ENCODE data around the gene CASZ1. TPM values are rescaled to one million over a fixed set of nuclear protein-coding genes. Genes with fewer than 3 reads are reported as not detected.

Gene CASZ1
- polyA plus RNA-seq, 1 donor = 16.2 TPM

GRCh38 chr1:10622910-10623685 is 173.3 kb downstream of the CASZ1 start:
- Histone ChIP-seq H3K27me3 (ENCODE audit: control insufficient read depth, insufficient read depth, low read length) (no peaks in the 10 kb centered on the region), H3K4me3 (ENCODE audit: low read length) (no peak overlapping the region), H3K9me3 (ENCODE audit: control insufficient read depth, low read depth, low read length) (no peaks in the 10 kb centered on the region), H3K36me3 (ENCODE audit: control insufficient read depth, insufficient read depth, low read length) (peaks cover 58% of the 10 kb centered on the region), H3K4me1 (ENCODE audit: control insufficient read depth, insufficient read depth, low read length) (no peaks in the 10 kb centered on the region), H3K27ac (ENCODE audit: low read length) (no peak overlapping the region)
- WGBS (ENCODE audit: insufficient coverage, low lambda C conversion rate) = 100% methylated on average over 6 of the region's 24 CpGs
- DNase-seq = no peak

DNA sequence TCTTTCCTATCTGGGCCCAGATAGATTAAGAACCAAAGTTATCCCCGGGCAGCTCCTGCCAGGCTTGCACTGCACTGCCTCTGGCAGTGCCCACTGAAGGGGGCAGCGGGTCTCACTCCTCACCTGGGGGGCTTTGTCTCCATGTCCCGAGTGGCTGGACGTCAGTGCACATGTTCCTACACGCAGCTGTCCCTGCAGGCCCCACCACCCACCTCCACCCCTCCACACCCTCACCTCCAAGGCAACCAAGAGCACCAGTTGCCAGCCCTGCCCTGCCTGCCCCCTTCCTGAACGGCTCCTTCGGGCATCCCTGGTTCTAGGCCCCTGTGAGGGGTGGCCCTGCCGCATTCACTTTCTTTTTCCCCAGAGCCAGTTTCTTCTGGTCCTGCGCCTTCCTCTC is 174.5 kb downstream of the CASZ1 start:
- WGBS (ENCODE audit: insufficient coverage, low lambda C conversion rate) = no CpG with 5 or more reads among the region's 9 CpGs
- H3K36me3 ChIP-seq (ENCODE audit: control insufficient read depth, insufficient read depth, low read length) = peaks cover 53% of the 10 kb centered on the region

DNA sequence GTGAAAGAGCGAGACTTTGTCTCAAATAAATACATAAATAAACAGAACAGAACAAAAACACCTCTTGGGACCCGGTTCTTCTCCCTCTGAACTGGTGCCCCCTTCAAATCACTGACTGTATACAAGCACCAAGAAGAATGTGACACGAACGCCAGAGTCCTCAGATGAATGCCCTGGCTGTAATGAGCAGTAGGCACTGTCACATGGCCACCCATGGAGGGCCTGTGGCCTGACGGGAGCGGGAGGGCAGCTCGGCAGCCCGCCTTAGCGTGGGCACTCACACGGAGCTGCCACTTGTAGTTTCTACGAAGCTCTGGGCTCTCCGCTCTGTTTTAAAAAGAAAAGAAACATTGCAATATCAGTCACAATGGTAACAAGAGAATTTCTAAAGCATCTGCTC is 175.7 kb downstream of the CASZ1 start:
- H3K27me3 ChIP-seq (ENCODE audit: control insufficient read depth, insufficient read depth, low read length) = no peaks in the 10 kb centered on the region
- no peaks in the 10 kb centered on the region for H3K9me3 ChIP-seq (ENCODE audit: control insufficient read depth, low read depth, low read length)
- H3K27ac ChIP-seq (ENCODE audit: low read length) = no peak overlapping the region
- no CpG with 5 or more reads among the region's 12 CpGs for WGBS (ENCODE audit: insufficient coverage, low lambda C conversion rate)
- peaks cover 47% of the 10 kb centered on the region for H3K36me3 ChIP-seq (ENCODE audit: control insufficient read depth, insufficient read depth, low read length)
- H3K4me3 ChIP-seq (ENCODE audit: low read length) = no peak overlapping the region
- no peaks in the 10 kb centered on the region for H3K4me1 ChIP-seq (ENCODE audit: control insufficient read depth, insufficient read depth, low read length)
- no peak for DNase-seq

More for the DNA sequence above, 174.5 kb downstream of the CASZ1 start:
- H3K27me3 ChIP-seq (ENCODE audit: control insufficient read depth, insufficient read depth, low read length) = no peaks in the 10 kb centered on the region
- no peak overlapping the region for H3K27ac ChIP-seq (ENCODE audit: low read length)
- no peaks in the 10 kb centered on the region for H3K4me1 ChIP-seq (ENCODE audit: control insufficient read depth, insufficient read depth, low read length)
- DNase-seq = no peak
- H3K9me3 ChIP-seq (ENCODE audit: control insufficient read depth, low read depth, low read length) = no peaks in the 10 kb centered on the region
- no peak overlapping the region for H3K4me3 ChIP-seq (ENCODE audit: low read length)

- Histone ChIP-seq H3K36me3 (ENCODE audit: control insufficient read depth, insufficient read depth, low read length) (peaks cover 27% of the 10 kb centered on the region), H3K9me3 (ENCODE audit: control insufficient read depth, low read depth, low read length) (no peaks in the 10 kb centered on the region), H3K27me3 (ENCODE audit: control insufficient read depth, insufficient read depth, low read length) (no peaks in the 10 kb centered on the region), H3K27ac (ENCODE audit: low read length) (no peak overlapping the region), H3K4me1 (ENCODE audit: control insufficient read depth, insufficient read depth, low read length) (no peaks in the 10 kb centered on the region), H3K4me3 (ENCODE audit: low read length) (no peak overlapping the region)
- WGBS (ENCODE audit: insufficient coverage, low lambda C conversion rate) = 100% methylated on average over 2 of the region's 23 CpGs
- no peak for DNase-seq
Observed at GRCh38 chr1:10617931-10618885, 178.2 kb downstream of the CASZ1 start.

DNA sequence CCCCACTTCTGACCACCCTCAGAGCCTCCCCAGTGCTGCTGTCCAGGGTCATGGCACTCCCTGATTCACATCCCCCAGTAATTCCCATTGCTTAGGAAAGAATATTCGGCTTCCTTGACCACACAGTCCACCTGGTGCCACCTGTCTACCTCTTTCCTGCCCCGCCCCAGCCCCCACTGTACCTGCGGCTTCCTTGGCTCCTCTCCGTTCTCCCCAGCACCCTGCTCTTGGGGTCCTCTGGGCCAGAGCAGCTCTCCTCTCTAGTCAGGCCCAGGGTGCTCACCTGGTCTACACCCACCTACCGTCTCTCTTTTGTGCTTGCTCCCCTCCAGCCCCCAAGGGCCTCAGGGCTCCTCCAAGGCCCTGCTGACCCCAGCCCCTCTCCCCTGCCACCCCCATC is 179.1 kb downstream of the CASZ1 start:
- no CpG with 5 or more reads among the region's 5 CpGs for WGBS (ENCODE audit: insufficient coverage, low lambda C conversion rate)
- Histone ChIP-seq H3K36me3 (ENCODE audit: control insufficient read depth, insufficient read depth, low read length) (peaks cover 22% of the 10 kb centered on the region), H3K27me3 (ENCODE audit: control insufficient read depth, insufficient read depth, low read length) (no peaks in the 10 kb centered on the region), H3K4me1 (ENCODE audit: control insufficient read depth, insufficient read depth, low read length) (no peaks in the 10 kb centered on the region), H3K4me3 (ENCODE audit: low read length) (no peak overlapping the region), H3K9me3 (ENCODE audit: control insufficient read depth, low read depth, low read length) (no peaks in the 10 kb centered on the region), H3K27ac (ENCODE audit: low read length) (no peak overlapping the region)
- no peak for DNase-seq

- H3K27me3 ChIP-seq (ENCODE audit: control insufficient read depth, insufficient read depth, low read length) = no peaks in the 10 kb centered on the region
- no CpG with 5 or more reads among the region's 15 CpGs for WGBS (ENCODE audit: insufficient coverage, low lambda C conversion rate)
- DNase-seq = no peak
- H3K4me3 ChIP-seq (ENCODE audit: low read length) = no peak overlapping the region
- no peaks in the 10 kb centered on the region for H3K9me3 ChIP-seq (ENCODE audit: control insufficient read depth, low read depth, low read length)
- no peak overlapping the region for H3K27ac ChIP-seq (ENCODE audit: low read length)
- H3K36me3 ChIP-seq (ENCODE audit: control insufficient read depth, insufficient read depth, low read length) = peaks cover 18% of the 10 kb centered on the region
- H3K4me1 ChIP-seq (ENCODE audit: control insufficient read depth, insufficient read depth, low read length) = no peaks in the 10 kb centered on the region
Observed at GRCh38 chr1:10616696-10617095, 179.8 kb downstream of the CASZ1 start.

- no peak overlapping the region for H3K4me3 ChIP-seq (ENCODE audit: low read length)
- H3K27ac ChIP-seq (ENCODE audit: low read length) = no peak overlapping the region
- H3K4me1 ChIP-seq (ENCODE audit: control insufficient read depth, insufficient read depth, low read length) = no peaks in the 10 kb centered on the region
- no peaks in the 10 kb centered on the region for H3K9me3 ChIP-seq (ENCODE audit: control insufficient read depth, low read depth, low read length)
- peaks cover 18% of the 10 kb centered on the region for H3K36me3 ChIP-seq (ENCODE audit: control insufficient read depth, insufficient read depth, low read length)
- DNase-seq = no peak
- WGBS (ENCODE audit: insufficient coverage, low lambda C conversion rate) = no CpG with 5 or more reads among the region's 27 CpGs
- H3K27me3 ChIP-seq (ENCODE audit: control insufficient read depth, insufficient read depth, low read length) = no peaks in the 10 kb centered on the region
Observed at GRCh38 chr1:10615932-10616671, 180.3 kb downstream of the CASZ1 start.

- Histone ChIP-seq H3K4me3 (ENCODE audit: low read length) (no peak overlapping the region), H3K27ac (ENCODE audit: low read length) (no peak overlapping the region), H3K36me3 (ENCODE audit: control insufficient read depth, insufficient read depth, low read length) (peaks cover 18% of the 10 kb centered on the region), H3K27me3 (ENCODE audit: control insufficient read depth, insufficient read depth, low read length) (no peaks in the 10 kb centered on the region), H3K9me3 (ENCODE audit: control insufficient read depth, low read depth, low read length) (no peaks in the 10 kb centered on the region), H3K4me1 (ENCODE audit: control insufficient read depth, insufficient read depth, low read length) (no peaks in the 10 kb centered on the region)
- DNase-seq = no peak
- no CpG with 5 or more reads among the region's 13 CpGs for WGBS (ENCODE audit: insufficient coverage, low lambda C conversion rate)
Observed at GRCh38 chr1:10615332-10615731, 181.1 kb downstream of the CASZ1 start.

- no peak for DNase-seq
- 75% methylated on average over 2 of the region's 18 CpGs for WGBS (ENCODE audit: insufficient coverage, low lambda C conversion rate)
Observed at GRCh38 chr1:10614377-10615225, 181.8 kb downstream of the CASZ1 start.

More at GRCh38 chr1:10614377-10615225, 181.8 kb downstream of the CASZ1 start:
- no peak overlapping the region for H3K27ac ChIP-seq (ENCODE audit: low read length)
- no peak overlapping the region for H3K4me3 ChIP-seq (ENCODE audit: low read length)
- H3K9me3 ChIP-seq (ENCODE audit: control insufficient read depth, low read depth, low read length) = no peaks in the 10 kb centered on the region
- no peaks in the 10 kb centered on the region for H3K4me1 ChIP-seq (ENCODE audit: control insufficient read depth, insufficient read depth, low read length)
- no peaks in the 10 kb centered on the region for H3K27me3 ChIP-seq (ENCODE audit: control insufficient read depth, insufficient read depth, low read length)
- H3K36me3 ChIP-seq (ENCODE audit: control insufficient read depth, insufficient read depth, low read length) = peaks cover 18% of the 10 kb centered on the region

All from large intestine (tissue), 3 donors.